ENCODE measurements around the gene SPTBN1. TPM values are rescaled to one million over a fixed set of nuclear protein-coding genes. Genes with fewer than 3 reads are reported as not detected.

Gene SPTBN1
- total RNA-seq, 3 donors from 2014 or later (not counting 1 experiment from before 2014, with no cell fraction given) = 65.7 to 142 (median 68.3) TPM

GRCh38 chr2:54559593-54560145 lies 103.5 kb downstream of the SPTBN1 start:
- Mint-ChIP-seq H3K4me1 (peaks cover 63 to 67% of the 10 kb centered on the region in 2 donors), H3K27ac (peak overlapping the region; percentile 90 to 96), H3K4me3 (peak overlapping the region; percentile 96), H3K9me3 (no peaks in the 10 kb centered on the region), H3K27me3 (ENCODE audit: low read depth in 2 of 2) (no peaks in the 10 kb centered on the region), H3K36me3 (no peaks in the 10 kb centered on the region)
- Histone ChIP-seq H3K4me1 (ENCODE audit: control insufficient read depth, insufficient read depth, low read length) (peaks cover 22% of the 10 kb centered on the region), H3K4me3 (ENCODE audit: low read length) (peak overlapping the region; percentile 92), H3K9me3 (ENCODE audit: control insufficient read depth, insufficient read depth, low read length) (no peaks in the 10 kb centered on the region), H3K27ac (ENCODE audit: low read length) (peak overlapping the region; percentile 90), H3K27me3 (ENCODE audit: control insufficient read depth, insufficient read depth, low read length) (no peaks in the 10 kb centered on the region), H3K36me3 (ENCODE audit: control insufficient read depth, insufficient read depth, low read length) (no peaks in the 10 kb centered on the region)
- ATAC-seq = no peak
- DNase-seq = peak in 1 of 2 donors; percentile 46
- intact Hi-C loops (cut with micrococcal nuclease) = loop anchor here (2.0 kb wide), 1 partner anchor 37 kb away; no protein-coding TSS in a partner anchor
- no peak for TF ChIP-seq CTCF (IDR thresholded peaks at IDR 0.05)
- WGBS (ENCODE audit: insufficient coverage) = 0% methylated on average over 9 of the region's 9 CpGs

- no peaks in the 10 kb centered on the region for H3K27me3 ChIP-seq (ENCODE audit: control insufficient read depth, insufficient read depth, low read length)
- Mint-ChIP-seq H3K4me3 (peak overlapping the region; percentile 96), H3K27me3 (ENCODE audit: low read depth in 2 of 2) (no peaks in the 10 kb centered on the region), H3K4me1 (peaks cover 67 to 70% of the 10 kb centered on the region in 2 donors), H3K27ac (peak overlapping the region; percentile 90 to 96), H3K9me3 (no peaks in the 10 kb centered on the region), H3K36me3 (no peaks in the 10 kb centered on the region)
- ATAC-seq (peak; percentile 43 to 54 (median 53)), DNase-seq (peak in 1 of 2 donors; percentile 63)
- intact Hi-C loops (cut with micrococcal nuclease) = loop anchor here (2.0 kb wide), 1 partner anchor 36 kb away; no protein-coding TSS in a partner anchor
- no peaks in the 10 kb centered on the region for H3K9me3 ChIP-seq (ENCODE audit: control insufficient read depth, insufficient read depth, low read length)
- 0% methylated on average over 14 of the region's 19 CpGs for WGBS (ENCODE audit: insufficient coverage)
- peaks cover 22% of the 10 kb centered on the region for H3K4me1 ChIP-seq (ENCODE audit: control insufficient read depth, insufficient read depth, low read length)
- no peaks in the 10 kb centered on the region for H3K36me3 ChIP-seq (ENCODE audit: control insufficient read depth, insufficient read depth, low read length)
- H3K27ac ChIP-seq (ENCODE audit: low read length) = peak overlapping the region; percentile 90
- peak overlapping the region; percentile 92 for H3K4me3 ChIP-seq (ENCODE audit: low read length)
- TF ChIP-seq CTCF (IDR thresholded peaks at IDR 0.05) = no peak
Measured at GRCh38 chr2:54560146-54560881, 104.2 kb downstream of the SPTBN1 start.

GRCh38 chr2:54561010-54561409 lies 104.9 kb downstream of the SPTBN1 start:
- no peaks in the 10 kb centered on the region for H3K27me3 ChIP-seq (ENCODE audit: control insufficient read depth, insufficient read depth, low read length)
- Mint-ChIP-seq H3K4me1 (peaks cover 67 to 70% of the 10 kb centered on the region in 2 donors), H3K4me3 (peak overlapping the region; percentile 96), H3K9me3 (no peaks in the 10 kb centered on the region), H3K36me3 (no peaks in the 10 kb centered on the region), H3K27ac (peak overlapping the region; percentile 90 to 96), H3K27me3 (ENCODE audit: low read depth in 2 of 2) (no peaks in the 10 kb centered on the region)
- peaks cover 22% of the 10 kb centered on the region for H3K4me1 ChIP-seq (ENCODE audit: control insufficient read depth, insufficient read depth, low read length)
- 29% methylated on average over 3 of the region's 4 CpGs for WGBS (ENCODE audit: insufficient coverage)
- H3K27ac ChIP-seq (ENCODE audit: low read length) = peak overlapping the region; percentile 90
- intact Hi-C loops (cut with micrococcal nuclease) = loop anchor here (2.0 kb wide), 1 partner anchor 36 kb away; no protein-coding TSS in a partner anchor
- peak in 1 of 2 donors; percentile 23 for DNase-seq
- ATAC-seq = no peak
- peak overlapping the region; percentile 92 for H3K4me3 ChIP-seq (ENCODE audit: low read length)
- H3K36me3 ChIP-seq (ENCODE audit: control insufficient read depth, insufficient read depth, low read length) = no peaks in the 10 kb centered on the region
- H3K9me3 ChIP-seq (ENCODE audit: control insufficient read depth, insufficient read depth, low read length) = no peaks in the 10 kb centered on the region
- no peak for TF ChIP-seq CTCF (IDR thresholded peaks at IDR 0.05)

Data from natural killer cell (primary cell).